ENCODE results near the gene RPL37A. TPM values are rescaled to one million over a fixed set of nuclear protein-coding genes. Genes with fewer than 3 reads are reported as not detected.

RPL37A gene
- total RNA-seq, 4 donors from 2014 or later, result 59.1 to 1,456 (median 761) TPM

GRCh38 chr2:216477283-216478035 is 21.2 kb upstream of the RPL37A start:
- intact Hi-C loops (cut with DNase I; ENCODE audit: low total_unique reads), result no loop called here
- H3K4me1 ChIP-seq, result no peaks in the 10 kb centered on the region
- H3K9me3 ChIP-seq, result no peaks in the 10 kb centered on the region
- H3K27ac ChIP-seq, result no peak overlapping the region
- no peak overlapping the region for H3K4me3 ChIP-seq
- H3K36me3 ChIP-seq, result peaks cover 0 to 21% (median 4%) of the 10 kb centered on the region in 4 donors
- TF ChIP-seq POLR2AphosphoS5 (IDR thresholded peaks at IDR 0.05), result no peak
- TF ChIP-seq CTCF (IDR thresholded peaks at IDR 0.05), result no peak
- no peak for TF ChIP-seq POLR2A (IDR thresholded peaks at IDR 0.05)
- TF ChIP-seq EP300 (IDR thresholded peaks at IDR 0.05; ENCODE audit: low read depth), result no peak
- no peak for DNase-seq
- no peaks in the 10 kb centered on the region for H3K27me3 ChIP-seq
- 71 to 98% methylated on average over 2 of the region's 2 CpGs for WGBS, 2 donors (ENCODE audit: low coverage in 1 of 2)
- in situ Hi-C loops (cut with MboI; ENCODE audit: low pct_ligation_motif_present in 1 of 4, low pct_unique_long_range_greater_than_20kb in 1 of 4, low sequenced_read_pairs in 3 of 4), result no loop called here

GRCh38 chr2:216478151-216478550 is 20.5 kb upstream of the RPL37A start:
- 86 to 100% methylated on average over 1 to 3 of the region's 3 CpGs for WGBS, 2 donors (ENCODE audit: low coverage in 1 of 2)
- Histone ChIP-seq H3K27me3 (no peaks in the 10 kb centered on the region), H3K27ac (no peak overlapping the region), H3K4me1 (no peaks in the 10 kb centered on the region), H3K9me3 (no peaks in the 10 kb centered on the region), H3K4me3 (no peak overlapping the region), H3K36me3 (peaks cover 0 to 28% (median 4%) of the 10 kb centered on the region in 4 donors)
- no peak for TF ChIP-seq POLR2AphosphoS5 (IDR thresholded peaks at IDR 0.05)
- no peak for TF ChIP-seq POLR2A (IDR thresholded peaks at IDR 0.05)
- TF ChIP-seq CTCF (IDR thresholded peaks at IDR 0.05), result no peak
- no peak for TF ChIP-seq EP300 (IDR thresholded peaks at IDR 0.05; ENCODE audit: low read depth)
- DNase-seq, result no peak
- intact Hi-C loops (cut with DNase I; ENCODE audit: low total_unique reads) (no loop called here), in situ Hi-C loops (cut with MboI; ENCODE audit: low pct_ligation_motif_present in 1 of 4, low pct_unique_long_range_greater_than_20kb in 1 of 4, low sequenced_read_pairs in 3 of 4) (no loop called here)

- Histone ChIP-seq H3K4me1 (no peaks in the 10 kb centered on the region), H3K36me3 (peaks cover 0 to 29% (median 4%) of the 10 kb centered on the region in 4 donors), H3K9me3 (no peaks in the 10 kb centered on the region), H3K27ac (no peak overlapping the region), H3K27me3 (no peaks in the 10 kb centered on the region), H3K4me3 (no peak overlapping the region)
- in situ Hi-C loops (cut with MboI; ENCODE audit: low pct_ligation_motif_present in 1 of 4, low pct_unique_long_range_greater_than_20kb in 1 of 4, low sequenced_read_pairs in 3 of 4), result no loop called here
- TF ChIP-seq POLR2A (IDR thresholded peaks at IDR 0.05), result no peak
- TF ChIP-seq CTCF (IDR thresholded peaks at IDR 0.05), result no peak
- no peak for TF ChIP-seq EP300 (IDR thresholded peaks at IDR 0.05; ENCODE audit: low read depth)
- no peak for TF ChIP-seq POLR2AphosphoS5 (IDR thresholded peaks at IDR 0.05)
- no peak for DNase-seq
- intact Hi-C loops (cut with DNase I; ENCODE audit: low total_unique reads), result no loop called here
- WGBS, 2 donors (ENCODE audit: low coverage in 1 of 2), result 92% methylated on average over 1 of the region's 1 CpG; no CpG with 5 or more reads in 1 of the 2 donors
Observed at GRCh38 chr2:216478791-216479190, 19.9 kb upstream of the RPL37A start.

- DNase-seq, result no peak
- Histone ChIP-seq H3K27me3 (no peaks in the 10 kb centered on the region), H3K27ac (no peak overlapping the region), H3K9me3 (no peaks in the 10 kb centered on the region), H3K36me3 (peaks cover 0 to 29% (median 4%) of the 10 kb centered on the region in 4 donors), H3K4me3 (no peak overlapping the region), H3K4me1 (no peaks in the 10 kb centered on the region)
- no peak for TF ChIP-seq EP300 (IDR thresholded peaks at IDR 0.05; ENCODE audit: low read depth)
- no peak for TF ChIP-seq POLR2AphosphoS5 (IDR thresholded peaks at IDR 0.05)
- no peak for TF ChIP-seq CTCF (IDR thresholded peaks at IDR 0.05)
- no peak for TF ChIP-seq POLR2A (IDR thresholded peaks at IDR 0.05)
- 93 to 94% methylated on average over 3 of the region's 3 CpGs for WGBS, 2 donors (ENCODE audit: low coverage in 1 of 2)
- intact Hi-C loops (cut with DNase I; ENCODE audit: low total_unique reads) (no loop called here), in situ Hi-C loops (cut with MboI; ENCODE audit: low pct_ligation_motif_present in 1 of 4, low pct_unique_long_range_greater_than_20kb in 1 of 4, low sequenced_read_pairs in 3 of 4) (no loop called here)
Observed at GRCh38 chr2:216480221-216480620, 18.4 kb upstream of the RPL37A start.
